ENCODE measurements around the gene ZSCAN10. TPM values are rescaled to one million over a fixed set of nuclear protein-coding genes. Genes with fewer than 3 reads are reported as not detected.
"Not testable (repeated sequence)": the region's sequence is repeated elsewhere in the genome, so short reads cannot be mapped to it uniquely, and the experiment has no call there.

The ZSCAN10 gene
- total and polyA plus RNA-seq, 2 donors (not counting 3 experiments of a cell fraction or from before 2014, with no cell fraction given): not detected

DNA sequence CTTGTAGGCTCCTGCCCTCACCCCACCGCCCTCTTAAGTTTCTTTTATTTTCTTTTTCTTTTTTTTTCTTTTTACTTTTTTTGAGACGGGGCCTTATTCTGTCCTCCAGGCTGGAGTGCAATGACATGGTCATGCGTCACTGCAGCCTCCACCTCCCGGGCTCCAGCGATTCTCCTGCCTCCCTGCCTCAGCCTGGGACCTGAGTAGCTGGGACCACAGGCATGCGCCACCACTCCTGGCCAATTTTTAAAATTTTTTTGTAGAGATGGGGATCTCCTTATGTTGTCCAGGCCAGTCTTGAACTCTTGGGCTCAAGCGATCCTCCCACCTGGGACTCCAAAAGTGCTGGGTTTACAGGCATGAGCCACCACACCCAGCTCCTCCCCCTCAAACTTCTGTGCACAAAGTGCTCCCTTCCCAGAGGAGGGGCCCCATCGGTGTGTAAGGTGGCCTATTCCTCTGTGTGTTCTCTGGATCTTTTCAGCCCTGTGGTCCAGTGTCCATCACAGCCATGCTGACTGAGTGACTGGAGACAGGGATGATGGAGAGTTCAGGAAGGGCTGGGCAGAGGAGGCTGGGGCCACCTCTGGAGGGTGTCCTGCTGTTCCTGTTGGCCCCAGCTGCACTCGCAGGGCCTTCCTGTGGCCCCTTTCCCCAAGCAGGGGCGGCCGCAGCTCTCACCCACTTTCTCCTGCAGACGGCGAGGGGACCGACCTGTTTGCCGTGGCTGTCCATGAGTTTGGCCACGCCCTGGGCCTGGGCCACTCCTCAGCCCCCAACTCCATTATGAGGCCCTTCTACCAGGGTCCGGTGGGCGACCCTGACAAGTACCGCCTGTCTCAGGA lies 42.5 kb downstream of the ZSCAN10 start:
- intact Hi-C loops (cut with micrococcal nuclease): no loop called here
- POLR2A ChIA-PET: no interaction called here

GRCh38 chr16:3055734-3056115 lies 43.4 kb downstream of the ZSCAN10 start:
- H3K9me1 ChIP-seq (replicated peaks; ENCODE audit: control insufficient read depth, extremely low read depth, insufficient read depth, low read length); H3K36me3 ChIP-seq (ENCODE audit: control insufficient read depth in 2 of 2, extremely low read depth in 1 of 2, insufficient read depth in 2 of 2, low read length in 2 of 2); H3K4me1 ChIP-seq (ENCODE audit: control insufficient read depth, extremely low read depth, insufficient read depth, low read length); H4K20me1 ChIP-seq (replicated peaks; ENCODE audit: control insufficient read depth, extremely low read depth, insufficient read depth, low read length); H3K79me2 ChIP-seq (ENCODE audit: control insufficient read depth, insufficient read depth, low read length); H3K9me3 ChIP-seq (replicated peaks; ENCODE audit: control insufficient read depth, insufficient read depth, low read length); H3K27me3 ChIP-seq (ENCODE audit: control insufficient read depth in 2 of 2, insufficient read depth in 2 of 2, low read length in 2 of 2); dilution Hi-C loops (cut with MboI; ENCODE audit: extremely low pct_ligation_motif_present, low sequenced_read_pairs); BruUV-seq (replicated peaks); FAIRE-seq; POLR2A ChIA-PET; DNase-seq (ENCODE audit: low read depth, low spot score); H3K4me3 ChIP-seq (replicated peaks in 1 of 3; ENCODE audit: insufficient read depth in 1 of 3, low read depth in 1 of 3, low read length in 3 of 3); H3K4me2 ChIP-seq (ENCODE audit: insufficient read depth, low read length); H3K27ac ChIP-seq (ENCODE audit: insufficient read depth, low read depth, low read length); H3K9ac ChIP-seq (replicated peaks; ENCODE audit: extremely low read depth, insufficient read depth, low read length); intact Hi-C loops (cut with micrococcal nuclease); H2AFZ ChIP-seq (ENCODE audit: low read depth, low read length): not testable (repeated sequence)
- CTCF ChIA-PET: interaction anchor here (0.8 to 1.9 kb wide), 4 partner anchors 10 to 74 kb away, joined by 3 to 6 read pairs (median 4); partner anchors contain the start of gene IL32

More for the DNA sequence above, 42.5 kb downstream of the ZSCAN10 start:
- CTCF ChIA-PET: interaction anchor here (0.8 to 1.9 kb wide), 4 partner anchors 9 to 73 kb away, joined by 3 to 6 read pairs (median 4); partner anchors contain the start of gene IL32
- no peaks in the 10 kb centered on the region for H4K20me1 ChIP-seq (replicated peaks; ENCODE audit: control insufficient read depth, extremely low read depth, insufficient read depth, low read length)
- no peaks in the 10 kb centered on the region for H3K27me3 ChIP-seq (ENCODE audit: control insufficient read depth in 2 of 2, insufficient read depth in 2 of 2, low read length in 2 of 2)
- H2AFZ ChIP-seq (ENCODE audit: low read depth, low read length): no peak overlapping the region
- H3K9ac ChIP-seq (replicated peaks; ENCODE audit: extremely low read depth, insufficient read depth, low read length): no peak overlapping the region
- dilution Hi-C loops (cut with MboI; ENCODE audit: extremely low pct_ligation_motif_present, low sequenced_read_pairs): no loop called here
- no peaks in the 10 kb centered on the region for H3K36me3 ChIP-seq (ENCODE audit: control insufficient read depth in 2 of 2, extremely low read depth in 1 of 2, insufficient read depth in 2 of 2, low read length in 2 of 2)
- TF ChIP-seq FOS (IDR thresholded peaks at IDR 0.05; ENCODE audit: borderline replicate concordance, insufficient read depth, low read length) (no peak), JUN (IDR thresholded peaks at IDR 0.05; ENCODE audit: borderline replicate concordance, insufficient read depth, insufficient read length, low read depth) (no peak), POLR2AphosphoS5 (IDR thresholded peaks at IDR 0.05; ENCODE audit: insufficient read depth, low read depth, low read length) (no peak)
- FAIRE-seq (no peak), DNase-seq (ENCODE audit: low read depth, low spot score) (no peak)
- H3K4me2 ChIP-seq (ENCODE audit: insufficient read depth, low read length): no peak overlapping the region
- H3K9me3 ChIP-seq (replicated peaks; ENCODE audit: control insufficient read depth, insufficient read depth, low read length): no peaks in the 10 kb centered on the region
- no peak overlapping the region for H3K4me3 ChIP-seq (replicated peaks in 1 of 3; ENCODE audit: insufficient read depth in 1 of 3, low read depth in 1 of 3, low read length in 3 of 3)
- H3K79me2 ChIP-seq (ENCODE audit: control insufficient read depth, insufficient read depth, low read length): no peaks in the 10 kb centered on the region
- H3K4me1 ChIP-seq (ENCODE audit: control insufficient read depth, extremely low read depth, insufficient read depth, low read length): peaks cover 9% of the 10 kb centered on the region
- no peak overlapping the region for H3K27ac ChIP-seq (ENCODE audit: insufficient read depth, low read depth, low read length)
- BruUV-seq (replicated peaks): no TSS peak
- H3K9me1 ChIP-seq (replicated peaks; ENCODE audit: control insufficient read depth, extremely low read depth, insufficient read depth, low read length): no peaks in the 10 kb centered on the region
